HT1080 (cell line): ENCODE measurements around the gene TDP2. TPM values are rescaled to one million over a fixed set of nuclear protein-coding genes. Genes with fewer than 3 reads are reported as not detected.

Experiments used
- DNase-seq: peaks from one replicate; pipeline ENCODE4 v3.0.0-alpha.2; 2015; ENCODE audit warnings: low read depth
- total RNA-seq: library from RNA; depleted of rRNA; stranded (reverse); fragments of >200 nt; shearing (Covaris generic); gene quantifications from 2 replicates; pipeline ENCODE4 v1.2.3, GENCODE V29; 2014; rRNA removed

The TDP2 gene
- total RNA-seq, 1 experiment from 2014 or later: 34.6 TPM

GRCh38 chr6:24600903-24601302, 65.8 kb downstream of the TDP2 start:
- no peak for DNase-seq

Other genes with a start within 250 kb of the TDP2 start
- 0.13 and 0.17 TPM in 2 replicates for gene GPLD1, start 177.3 kb downstream of the TDP2 start, total RNA-seq
- 1.0 and 2.1 TPM in 2 replicates for gene ALDH5A1, start 171.9 kb downstream of the TDP2 start, total RNA-seq
- gene KIAA0319, start 20.7 kb downstream of the TDP2 start, total RNA-seq: 0.03 TPM in 1 of 2 replicates, not detected in the other
- 3.9 and 6.2 TPM in 2 replicates for gene ACOT13, start 178 bp upstream of the TDP2 start, total RNA-seq
- 57.0 and 64.9 TPM in 2 replicates for gene C6orf62, start 52.3 kb upstream of the TDP2 start, total RNA-seq
- 78.2 and 78.9 TPM in 2 replicates for gene GMNN, start 108.0 kb upstream of the TDP2 start, total RNA-seq
- not detected in 2 replicates for gene ARMH2, start 132.0 kb upstream of the TDP2 start, total RNA-seq